ENCODE results near the gene DIO2. TPM values are rescaled to one million over a fixed set of nuclear protein-coding genes. Genes with fewer than 3 reads are reported as not detected.

Gene DIO2
- total RNA-seq (ENCODE audit: low replicate concordance), result 3.5 and 7.6 TPM in 2 replicates
- long read RNA-seq, full-length matches to known transcripts, result 5 of 21 reads
- long read RNA-seq, partial matches to known transcripts, result 0 of 21 reads
- long read RNA-seq, other reads (novel, unspliced or antisense), result 16 of 21 reads

GRCh38 chr14:80211153-80212022 lies at the start of gene DIO2:
Gene DIO2 (minus strand): TSS chr14:80211504. CDS start chr14:80211472, 32 bp downstream.
- Mint-ChIP-seq H3K27ac (peak within 1 kb of the TSS; percentile 59), H3K4me3 (peak within 1 kb of the TSS; percentile 85), H3K4me1 (ENCODE audit: unreplicated experiment) (peaks cover 13% of the 10 kb centered on the region), H3K9me3 (no peaks in the 10 kb centered on the region), H3K36me3 (no peaks in the 10 kb centered on the region), H3K27me3 (peaks cover 11% of the 10 kb centered on the region)
- TF ChIP-seq CTCF (conservative IDR thresholded peaks at IDR 0.05), result no peak
- no peak for DNase-seq (ENCODE audit: extremely low spot score, unreplicated experiment)

- TF ChIP-seq CTCF (conservative IDR thresholded peaks at IDR 0.05), result no peak
- Mint-ChIP-seq H3K9me3 (no peaks in the 10 kb centered on the region), H3K4me1 (ENCODE audit: unreplicated experiment) (no peaks in the 10 kb centered on the region), H3K4me3 (no peak overlapping the region), H3K27ac (no peak overlapping the region), H3K36me3 (no peaks in the 10 kb centered on the region), H3K27me3 (no peaks in the 10 kb centered on the region)
- no peak for DNase-seq (ENCODE audit: extremely low spot score, unreplicated experiment)
These were observed 49.3 kb upstream of the DIO2 start for GRCh38 chr14:80260645-80261044.

GRCh38 chr14:80239631-80240030 lies 28.3 kb upstream of the DIO2 start:
- Mint-ChIP-seq H3K9me3 (peaks cover 18% of the 10 kb centered on the region), H3K36me3 (no peaks in the 10 kb centered on the region), H3K4me3 (no peak overlapping the region), H3K4me1 (ENCODE audit: unreplicated experiment) (no peaks in the 10 kb centered on the region), H3K27ac (no peak overlapping the region), H3K27me3 (no peaks in the 10 kb centered on the region)
- no peak for DNase-seq (ENCODE audit: extremely low spot score, unreplicated experiment)
- TF ChIP-seq CTCF (conservative IDR thresholded peaks at IDR 0.05), result no peak

- Mint-ChIP-seq H3K27me3 (no peaks in the 10 kb centered on the region), H3K9me3 (peaks cover 12% of the 10 kb centered on the region), H3K4me3 (no peak overlapping the region), H3K4me1 (ENCODE audit: unreplicated experiment) (no peaks in the 10 kb centered on the region), H3K36me3 (no peaks in the 10 kb centered on the region), H3K27ac (no peak overlapping the region)
- no peak for TF ChIP-seq CTCF (conservative IDR thresholded peaks at IDR 0.05)
- no peak for DNase-seq (ENCODE audit: extremely low spot score, unreplicated experiment)
These were observed 25.8 kb upstream of the DIO2 start for GRCh38 chr14:80237143-80237542.

DNA sequence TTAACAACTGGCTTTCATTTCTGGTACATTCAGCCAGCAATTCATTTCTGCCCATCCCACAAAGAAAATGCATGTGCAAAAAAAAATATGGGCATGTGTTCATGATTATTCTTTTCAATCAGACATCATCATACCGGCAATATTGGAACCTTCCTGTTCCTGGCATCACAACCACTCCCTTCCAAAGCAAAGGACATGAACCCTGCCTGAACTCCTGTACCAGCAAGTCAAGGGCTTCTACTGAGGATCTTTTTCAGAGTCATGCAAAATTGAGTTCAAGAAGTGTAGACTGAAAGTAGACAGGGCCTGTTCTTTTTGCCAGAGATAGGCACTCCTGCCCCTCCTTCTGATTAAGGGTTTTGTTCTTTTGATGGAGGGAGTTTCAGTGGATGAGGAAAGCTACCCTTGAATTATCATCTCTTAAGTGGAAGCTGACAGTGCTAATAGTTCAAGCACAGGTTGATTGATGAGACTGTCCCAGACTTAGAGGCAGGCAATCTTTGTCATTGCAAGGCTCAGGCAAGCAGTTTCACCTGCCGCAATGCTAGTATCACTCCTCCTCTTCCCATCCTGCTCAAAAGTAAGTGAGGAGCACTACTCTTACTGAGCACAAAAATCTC lies 22.3 kb upstream of the DIO2 start:
- Mint-ChIP-seq H3K4me1 (ENCODE audit: unreplicated experiment) (no peaks in the 10 kb centered on the region), H3K36me3 (no peaks in the 10 kb centered on the region), H3K27ac (peak overlapping the region; percentile 93), H3K4me3 (peak overlapping the region; percentile 27), H3K9me3 (peaks cover 12% of the 10 kb centered on the region), H3K27me3 (no peaks in the 10 kb centered on the region)
- TF ChIP-seq CTCF (conservative IDR thresholded peaks at IDR 0.05), result no peak
- no peak for DNase-seq (ENCODE audit: extremely low spot score, unreplicated experiment)
